ENCODE measurements around the gene SORBS1.

The SORBS1 gene

DNA sequence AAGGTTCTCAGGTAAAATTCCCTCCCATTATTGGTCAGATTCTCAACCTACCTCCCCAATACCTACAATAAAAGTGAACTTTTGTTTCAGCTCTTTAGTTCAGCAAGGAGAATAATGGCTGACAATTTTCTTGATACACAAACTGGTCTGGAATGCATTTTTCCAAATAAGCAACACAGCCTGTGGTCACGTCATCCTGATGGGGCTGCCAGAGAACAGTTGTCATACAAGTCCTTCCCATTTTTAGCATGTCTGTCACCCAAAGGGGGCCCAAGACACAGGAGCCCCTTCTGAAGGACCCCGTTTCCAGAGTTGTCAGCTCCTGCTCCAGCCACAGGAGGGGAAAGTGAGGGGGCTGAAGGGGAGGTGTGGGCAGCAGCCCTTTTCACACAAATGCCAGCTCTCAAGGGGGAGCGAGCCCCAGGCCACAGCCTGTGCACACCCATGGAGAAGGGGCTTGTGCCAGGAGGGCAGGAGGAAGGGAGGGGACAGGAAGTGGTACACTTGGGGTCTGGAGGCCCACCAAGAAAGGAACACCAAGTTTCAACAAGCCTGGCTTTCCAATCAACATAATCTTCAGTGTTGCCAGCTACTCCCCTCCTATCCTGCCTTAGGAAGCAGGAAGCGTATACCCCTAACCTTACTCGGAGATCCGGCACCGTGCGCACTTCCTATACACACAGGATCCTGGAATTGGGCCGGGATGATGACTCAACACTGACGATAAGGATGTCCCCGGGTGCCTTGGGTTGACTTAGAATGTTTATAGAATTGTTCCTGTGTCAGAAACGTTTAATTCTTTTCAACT lies 227.0 kb downstream of the SORBS1 start:
- no peak for DNase-seq

GRCh38 chr10:95332666-95333249 lies 228.4 kb downstream of the SORBS1 start:
- no peak for DNase-seq

DNA sequence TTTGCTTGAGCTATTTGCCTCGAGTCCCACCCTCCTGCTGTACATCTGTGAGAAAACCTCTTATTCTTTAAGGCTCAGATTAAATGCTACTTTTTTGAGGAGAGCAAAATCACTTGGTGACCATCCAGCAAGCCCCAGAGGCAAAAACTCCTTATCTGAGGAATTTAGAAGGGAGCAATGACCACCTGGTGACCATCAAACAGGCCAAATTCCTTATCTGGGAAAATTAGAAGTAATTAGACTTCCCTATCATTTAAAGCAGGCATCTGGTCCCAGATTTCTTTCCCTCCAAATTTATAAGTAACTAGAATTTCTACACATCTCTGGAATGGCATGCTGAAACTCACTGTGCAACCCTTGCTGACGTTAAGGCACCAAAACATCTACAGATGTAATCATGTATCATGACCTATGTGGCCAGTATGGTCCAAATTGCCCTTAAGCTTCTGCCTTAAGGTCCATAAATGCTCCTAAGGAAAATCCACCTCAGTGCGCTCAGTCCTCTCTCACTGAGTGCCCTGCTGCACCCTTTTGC lies 229.5 kb downstream of the SORBS1 start:
- no peak for DNase-seq

- no peak for DNase-seq
Measured at GRCh38 chr10:95330966-95331453, 230.2 kb downstream of the SORBS1 start.

- DNase-seq, result no peak
Measured at GRCh38 chr10:95329296-95329695, 231.9 kb downstream of the SORBS1 start.

DNA sequence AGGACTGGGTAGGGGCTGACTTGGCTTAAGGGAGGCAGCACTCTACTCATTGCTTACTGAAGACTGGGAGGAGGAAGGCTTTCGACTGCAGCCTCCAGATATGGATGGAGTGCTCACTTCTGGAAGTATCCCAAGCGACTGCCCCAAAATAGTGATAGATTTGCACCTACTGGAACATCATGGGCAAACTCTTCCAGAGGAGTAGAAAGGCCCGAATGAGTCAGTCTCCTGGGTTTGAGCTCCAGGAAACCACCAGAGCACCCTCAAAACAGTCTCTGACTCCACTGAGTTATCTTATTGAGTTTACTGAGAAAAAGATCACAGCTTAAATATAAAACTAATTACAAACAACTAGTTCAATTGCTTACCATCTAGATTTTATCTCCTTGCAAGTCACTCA lies 233.2 kb downstream of the SORBS1 start:
- DNase-seq, result no peak

- no peak for DNase-seq
Measured at GRCh38 chr10:95327367-95327766, 233.8 kb downstream of the SORBS1 start.

DNA sequence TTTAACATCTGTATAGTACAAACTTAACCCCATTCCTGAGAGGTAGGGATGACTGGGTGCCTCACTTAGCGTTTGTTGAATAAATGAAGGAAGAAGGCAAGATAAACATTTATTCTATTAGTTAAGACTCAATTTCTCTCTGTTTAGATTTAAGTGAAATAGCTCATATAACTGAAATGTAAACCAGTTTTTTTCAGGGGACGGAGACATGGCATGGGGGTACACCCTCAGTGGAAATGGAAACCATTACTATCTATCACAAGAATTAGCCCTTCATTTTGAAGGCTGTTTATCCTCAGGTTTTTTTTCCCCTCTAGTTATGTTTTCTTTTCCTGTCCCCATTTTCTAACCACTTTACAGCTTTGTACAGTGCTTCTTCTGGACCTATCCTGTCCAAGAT lies 234.8 kb downstream of the SORBS1 start:
- no peak for DNase-seq

DNA sequence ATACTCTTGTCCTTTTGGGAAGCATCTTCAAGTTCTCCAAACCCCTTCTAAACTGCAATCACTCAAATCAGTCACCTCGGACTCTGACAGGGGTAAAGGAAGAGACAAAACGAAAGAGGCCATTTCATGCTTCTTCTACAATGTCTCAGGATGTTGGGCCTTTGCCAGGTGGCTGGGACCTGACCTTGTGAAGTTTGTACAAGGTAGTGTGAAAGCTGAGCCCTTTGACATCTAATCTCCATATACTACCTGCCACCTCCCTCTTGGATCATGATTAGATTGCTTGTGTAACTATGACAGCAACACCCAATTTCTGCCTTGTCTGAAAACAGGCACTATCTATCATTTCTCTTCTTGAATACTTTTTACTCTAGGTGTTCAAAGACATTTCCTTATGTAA lies 235.3 kb downstream of the SORBS1 start:
- no peak for DNase-seq

GRCh38 chr10:95324436-95325268 lies 236.5 kb downstream of the SORBS1 start:
- DNase-seq, result no peak

GRCh38 chr10:95321554-95322301 lies 239.4 kb downstream of the SORBS1 start:
- DNase-seq, result no peak

DNA sequence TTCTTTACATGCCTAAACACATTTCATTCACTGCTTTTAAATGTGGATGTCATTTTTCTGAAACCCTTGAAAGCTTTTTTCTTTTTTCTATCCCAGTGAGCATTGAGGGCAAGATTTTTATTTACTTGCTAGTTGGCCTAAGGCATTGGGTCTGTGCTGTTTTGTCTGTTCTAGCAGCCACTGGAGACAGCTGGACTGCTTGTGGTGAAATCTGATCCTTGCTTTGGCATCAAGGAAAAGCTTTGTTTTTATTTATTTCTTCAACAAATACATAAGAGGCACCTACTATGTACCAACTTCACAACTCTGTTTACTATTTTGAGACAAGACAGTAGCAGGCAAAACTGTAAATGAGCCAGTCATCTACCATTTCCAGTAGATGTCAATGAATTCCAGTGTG lies 241.9 kb downstream of the SORBS1 start:
- DNase-seq, result no peak

GRCh38 chr10:95315509-95315908 lies 245.7 kb downstream of the SORBS1 start:
- no peak for DNase-seq

DNA sequence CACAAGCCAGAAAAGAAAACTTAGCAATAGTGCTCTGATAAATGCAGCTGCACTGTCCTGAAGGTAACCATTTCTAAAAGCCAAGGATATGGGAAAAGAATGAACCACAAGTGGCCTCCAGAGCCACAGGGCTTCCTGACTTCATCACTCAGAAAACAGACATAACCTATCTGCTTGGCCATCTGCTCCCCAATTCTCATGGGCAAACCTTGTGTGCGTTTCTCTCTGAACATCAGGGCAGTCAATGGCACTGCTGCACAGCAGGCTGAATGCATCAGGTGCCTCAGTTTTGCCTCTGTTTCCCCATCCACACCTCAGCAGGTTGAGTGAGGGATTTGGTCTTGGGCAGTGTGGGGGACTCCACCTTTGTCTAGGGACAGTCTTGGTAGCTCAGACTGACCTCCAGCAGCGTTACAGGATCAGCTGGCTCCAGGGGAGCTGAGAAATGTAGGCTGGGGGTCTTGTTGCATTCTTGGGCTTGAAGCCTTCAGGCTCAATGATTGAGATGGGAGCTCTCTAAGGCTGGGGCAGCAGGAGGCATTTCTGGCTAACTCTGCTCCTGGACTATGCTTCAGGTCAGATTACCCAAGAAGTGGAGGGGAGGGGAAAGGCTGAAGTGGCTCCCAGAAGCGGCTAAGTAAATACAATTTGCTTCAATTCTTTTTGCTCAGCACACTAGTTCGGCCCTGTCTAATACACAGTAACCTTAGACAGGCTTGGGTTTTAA lies 246.8 kb downstream of the SORBS1 start:
- DNase-seq, result no peak

DNA sequence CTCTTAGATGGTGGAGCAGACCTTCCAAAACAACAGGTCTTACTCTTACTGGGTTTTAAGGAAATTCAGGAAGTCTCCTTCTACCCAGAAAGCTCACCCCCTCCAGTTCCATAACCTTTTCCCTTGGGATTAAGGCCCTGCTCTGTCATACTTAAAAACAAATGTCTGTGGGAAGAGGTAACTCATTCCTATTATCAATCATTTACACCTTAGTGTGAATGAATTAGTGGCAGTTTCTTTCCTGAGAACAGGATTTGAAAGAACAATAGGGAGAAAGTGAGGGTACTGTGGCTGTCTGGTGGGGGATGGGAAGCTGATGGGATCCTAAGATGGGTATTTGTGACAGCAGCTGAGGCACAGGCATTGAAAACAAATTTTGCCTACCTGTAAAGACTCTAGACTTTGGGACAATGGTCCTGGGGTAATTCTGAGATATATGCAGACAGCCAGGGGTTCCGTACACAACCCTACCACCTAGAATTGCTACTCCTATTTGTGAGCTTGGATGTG lies 248.1 kb downstream of the SORBS1 start:
- DNase-seq, result no peak

- DNase-seq, result no peak
Measured at GRCh38 chr10:95312257-95312656, 248.9 kb downstream of the SORBS1 start.

DNA sequence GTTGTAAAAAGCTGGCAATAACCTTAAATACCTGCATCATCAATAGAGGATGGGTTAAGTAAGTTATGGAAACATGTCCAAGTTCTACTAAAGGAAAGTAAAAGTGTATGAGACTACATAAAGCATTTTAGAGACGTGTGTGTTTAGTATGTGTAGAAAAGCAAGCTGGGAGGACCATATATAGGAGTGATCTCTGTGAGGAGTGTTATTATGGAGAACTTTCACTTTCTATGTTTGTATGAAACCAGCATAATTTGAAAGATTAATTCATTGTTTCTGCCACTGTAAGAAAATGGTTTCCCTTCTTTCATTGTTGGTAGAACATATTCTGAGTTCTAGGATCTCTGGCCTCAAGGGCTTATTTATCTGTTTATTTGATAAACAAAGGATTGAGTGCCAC lies 251.2 kb downstream of the SORBS1 start:
- DNase-seq, result no peak

DNA sequence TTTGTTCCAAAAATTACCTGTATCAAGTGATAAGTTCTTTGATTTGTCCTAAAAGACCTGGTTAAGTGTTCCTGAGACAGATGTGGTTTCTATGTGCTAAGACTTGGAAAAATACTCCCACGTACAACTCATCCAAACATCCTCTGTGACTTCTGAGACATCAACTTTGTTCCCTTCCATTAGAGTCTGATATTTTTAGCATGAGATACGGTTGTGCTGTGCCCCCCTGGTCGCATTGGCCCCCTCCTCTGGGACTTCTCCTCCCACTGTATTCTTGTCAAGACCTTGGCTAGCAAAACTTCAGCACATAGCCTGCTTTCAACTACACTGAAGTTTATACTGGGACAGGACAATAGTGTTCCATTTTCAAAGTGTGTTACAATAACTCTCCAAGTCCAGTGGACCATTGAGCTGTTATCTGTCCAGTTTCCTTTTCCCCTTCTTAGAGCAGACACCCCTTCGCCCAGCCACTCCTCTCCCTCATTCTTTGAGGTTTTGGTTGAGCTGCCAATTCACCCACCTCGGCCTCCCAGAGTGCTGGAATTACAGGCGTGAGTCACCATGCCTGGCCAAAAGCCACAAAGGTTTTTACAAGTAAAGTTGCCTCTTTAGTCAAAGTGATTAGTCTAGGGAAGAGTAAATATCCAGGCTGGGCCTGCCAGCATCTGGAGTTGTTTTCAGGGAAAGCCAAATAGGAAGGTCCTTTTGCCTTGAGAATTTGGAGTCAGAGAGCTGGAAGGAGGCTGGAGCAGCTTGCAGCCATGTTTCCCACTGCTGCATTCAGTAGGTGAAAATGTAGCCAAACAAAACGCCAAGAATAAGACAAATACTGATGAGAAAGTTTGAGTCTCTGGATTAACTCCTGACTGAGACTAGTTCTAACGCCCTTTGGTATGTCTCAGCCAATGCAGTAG lies 252.5 kb downstream of the SORBS1 start:
- no peak for DNase-seq

GRCh38 chr10:95306851-95307250 lies 254.3 kb downstream of the SORBS1 start:
- no peak for DNase-seq

DNA sequence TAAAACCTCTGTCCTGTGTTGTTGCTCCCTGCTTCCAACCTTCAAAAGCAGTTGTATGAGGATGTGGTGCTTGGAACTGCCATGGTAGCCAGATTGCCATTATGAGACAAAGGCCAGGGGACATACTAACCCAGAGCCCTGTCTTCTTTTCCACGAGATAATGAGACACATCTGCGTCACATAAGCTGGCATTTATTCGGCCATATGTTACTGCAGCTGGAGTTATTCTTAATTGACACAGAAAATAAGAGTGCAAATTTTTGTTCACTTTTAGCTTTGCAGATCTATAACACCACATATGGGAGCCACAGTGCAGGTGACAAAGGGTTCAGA lies 254.9 kb downstream of the SORBS1 start:
- DNase-seq, result no peak

Data from activated CD8-positive, alpha-beta memory T cell treated with anti-CD3 and anti-CD28 coated beads, Interleukin-2, amount 50 U/mL, for 48 hours (primary cell).